Measurements from ENCODE around the gene SIN3B.
"Not testable (repeated sequence)": the region's sequence is repeated elsewhere in the genome, so short reads cannot be mapped to it uniquely, and the experiment has no call there.

SIN3B gene

GRCh38 chr19:16874250-16874977 lies 45.2 kb downstream of the SIN3B start (continued):
- TF ChIP-seq ZNF19 (tag by site-specific recombination; IDR thresholded peaks at IDR 0.05; ENCODE audit: low read depth), result no peak
- TF ChIP-seq, protein P1, sequence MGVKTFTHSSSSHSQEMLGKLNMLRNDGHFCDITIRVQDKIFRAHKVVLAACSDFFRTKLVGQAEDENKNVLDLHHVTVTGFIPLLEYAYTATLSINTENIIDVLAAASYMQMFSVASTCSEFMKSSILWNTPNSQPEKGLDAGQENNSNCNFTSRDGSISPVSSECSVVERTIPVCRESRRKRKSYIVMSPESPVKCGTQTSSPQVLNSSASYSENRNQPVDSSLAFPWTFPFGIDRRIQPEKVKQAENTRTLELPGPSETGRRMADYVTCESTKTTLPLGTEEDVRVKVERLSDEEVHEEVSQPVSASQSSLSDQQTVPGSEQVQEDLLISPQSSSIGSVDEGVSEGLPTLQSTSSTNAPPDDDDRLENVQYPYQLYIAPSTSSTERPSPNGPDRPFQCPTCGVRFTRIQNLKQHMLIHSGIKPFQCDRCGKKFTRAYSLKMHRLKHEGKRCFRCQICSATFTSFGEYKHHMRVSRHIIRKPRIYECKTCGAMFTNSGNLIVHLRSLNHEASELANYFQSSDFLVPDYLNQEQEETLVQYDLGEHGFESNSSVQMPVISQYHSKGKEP (tag by site-specific recombination; IDR thresholded peaks at IDR 0.05), result no peak
- TF ChIP-seq ZNF302 (tag by site-specific recombination; IDR thresholded peaks at IDR 0.05; ENCODE audit: low read depth), result no peak
- peak; percentile 80 for TF ChIP-seq ZBTB17 (tag by site-specific recombination; IDR thresholded peaks at IDR 0.05)
- no peak for TF ChIP-seq ZNF768 (tag by site-specific recombination; IDR thresholded peaks at IDR 0.05)
- TF ChIP-seq GFI1B (tag by site-specific recombination; IDR thresholded peaks at IDR 0.05), result no peak

- H3K9me3 ChIP-seq (ENCODE audit: control insufficient read depth, insufficient read depth, low read depth, low read length); H3K27ac ChIP-seq (ENCODE audit: extremely low read depth, low read depth, low read length); POLR2A ChIA-PET; H3K4me1 ChIP-seq (ENCODE audit: control insufficient read depth, insufficient read depth, low read length); CTCF ChIA-PET; H3K4me3 ChIP-seq (ENCODE audit: low read depth, low read length): not testable (repeated sequence)
- peaks cover 5 to 79% of the 10 kb centered on the region in 2 experiments; a peak in 2 of 3 replicates for H3K36me3 ChIP-seq (ENCODE audit: control insufficient read depth in 2 of 2, insufficient read depth in 1 of 2, low read length in 2 of 2)
- peak; percentile 7; the same call in 1 of the 2 replicates for TF ChIP-seq ZBTB17 (tag by site-specific recombination; IDR thresholded peaks at IDR 0.05)
Observed at GRCh38 chr19:16874978-16875299, 45.7 kb downstream of the SIN3B start.

DNA sequence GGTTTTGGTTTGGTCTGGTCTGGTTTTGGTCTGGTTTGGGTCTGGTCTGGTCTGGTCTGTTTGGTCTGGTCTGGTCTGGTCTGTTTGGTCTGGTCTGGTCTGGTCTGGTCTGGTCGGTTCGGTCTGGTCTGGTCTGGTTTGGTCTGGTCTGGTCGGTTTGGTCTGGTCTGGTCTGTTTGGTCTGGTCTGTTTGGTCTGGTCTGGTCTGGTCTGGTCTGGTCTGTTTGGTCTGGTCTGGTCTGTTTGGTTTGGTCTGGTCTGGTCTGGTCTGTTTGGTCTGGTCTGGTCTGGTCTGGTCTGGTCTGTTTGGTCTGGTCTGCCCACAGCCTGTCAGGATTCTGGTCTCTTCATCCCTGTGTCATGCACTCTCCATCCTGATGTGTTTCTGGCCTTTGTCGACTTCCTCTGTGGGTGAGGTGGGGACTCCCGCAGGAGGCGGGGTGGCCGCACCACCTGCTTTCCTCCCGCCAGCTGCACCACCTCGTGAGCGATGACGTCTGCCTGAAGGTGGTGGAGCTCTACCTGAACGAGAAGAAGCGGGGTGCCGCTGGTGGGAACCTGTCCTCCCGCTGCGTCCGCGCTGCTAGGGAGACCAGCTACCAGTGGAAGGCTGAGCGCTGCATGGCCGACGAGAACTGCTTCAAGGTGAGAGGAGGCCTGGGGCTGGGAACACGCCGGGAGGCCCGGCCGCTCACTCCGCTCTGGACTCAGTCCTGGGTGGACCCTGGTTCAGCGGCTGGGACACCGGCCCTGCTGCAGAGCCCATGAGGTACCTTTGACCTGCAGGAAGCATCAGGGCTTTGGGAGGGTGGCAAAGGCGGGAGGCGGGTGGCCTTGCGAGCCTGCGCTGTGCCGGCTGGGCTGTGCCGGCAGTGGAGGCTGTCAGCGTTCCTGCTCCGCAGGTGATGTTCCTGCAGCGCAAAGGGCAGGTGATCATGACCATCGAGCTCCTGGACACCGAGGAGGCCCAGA lies 46.7 kb downstream of the SIN3B start:
- TF ChIP-seq ZBTB17 (tag by site-specific recombination; IDR thresholded peaks at IDR 0.05), result peak; percentile 98
- no peak for TF ChIP-seq ZNF350 (tag by site-specific recombination; IDR thresholded peaks at IDR 0.05)
- no peak for TF ChIP-seq ZBTB26 (tag by site-specific recombination; optimal IDR thresholded peaks at IDR 0.05)
- TF ChIP-seq EGR2 (tag by site-specific recombination; IDR thresholded peaks at IDR 0.05; ENCODE audit: low read depth), result no peak
- Histone ChIP-seq H3K36me3 (ENCODE audit: control insufficient read depth in 2 of 2, insufficient read depth in 1 of 2, low read length in 2 of 2) (peaks cover 5 to 79% of the 10 kb centered on the region in 2 experiments; a peak in 2 of 3 replicates), H3K27ac (ENCODE audit: extremely low read depth, low read depth, low read length) (no peak overlapping the region), H3K4me3 (ENCODE audit: low read depth, low read length) (no peak overlapping the region), H3K4me1 (ENCODE audit: control insufficient read depth, insufficient read depth, low read length) (no peaks in the 10 kb centered on the region), H3K9me3 (ENCODE audit: control insufficient read depth, insufficient read depth, low read depth, low read length) (no peaks in the 10 kb centered on the region)
- CTCF ChIA-PET, result no interaction called here
- POLR2A ChIA-PET, result no interaction called here

DNA sequence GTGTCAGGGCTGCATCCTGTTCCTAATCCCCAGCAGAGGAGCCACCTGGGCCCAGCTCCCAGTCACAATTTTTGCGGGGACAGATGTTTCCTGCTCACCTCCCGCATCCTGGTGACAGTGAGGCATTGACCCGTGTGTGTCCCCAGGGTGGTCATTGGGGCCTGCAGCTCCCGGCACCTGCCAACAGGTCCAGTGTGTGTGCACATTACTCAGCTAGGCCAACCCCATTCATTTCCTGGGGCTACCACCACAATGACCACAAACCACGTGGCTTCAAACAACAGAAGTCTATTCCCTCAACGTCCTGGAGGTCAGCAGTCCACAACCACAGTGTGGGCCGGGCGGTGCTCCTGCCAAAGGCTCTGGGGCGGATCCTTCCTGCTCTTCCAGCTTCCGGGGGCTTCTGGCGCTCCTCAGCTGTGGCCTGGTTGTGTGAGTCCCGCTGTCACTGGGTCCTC lies 47.7 kb downstream of the SIN3B start:
- no peak for TF ChIP-seq ZNF157 (tag by site-specific recombination; IDR thresholded peaks at IDR 0.05)
- Histone ChIP-seq H3K4me3 (ENCODE audit: low read depth, low read length) (no peak overlapping the region), H3K36me3 (ENCODE audit: control insufficient read depth in 2 of 2, insufficient read depth in 1 of 2, low read length in 2 of 2) (peaks cover 0 to 68% of the 10 kb centered on the region in 2 experiments; a peak in 2 of 3 replicates), H3K27ac (ENCODE audit: extremely low read depth, low read depth, low read length) (no peak overlapping the region), H3K4me1 (ENCODE audit: control insufficient read depth, insufficient read depth, low read length) (no peaks in the 10 kb centered on the region), H3K9me3 (ENCODE audit: control insufficient read depth, insufficient read depth, low read depth, low read length) (no peaks in the 10 kb centered on the region)
- ChIA-PET CTCF (no interaction called here), POLR2A (no interaction called here)

- Histone ChIP-seq H3K9me3 (ENCODE audit: control insufficient read depth, insufficient read depth, low read depth, low read length) (no peaks in the 10 kb centered on the region), H3K4me1 (ENCODE audit: control insufficient read depth, insufficient read depth, low read length) (no peaks in the 10 kb centered on the region), H3K4me3 (ENCODE audit: low read depth, low read length) (no peak overlapping the region), H3K27ac (ENCODE audit: extremely low read depth, low read depth, low read length) (no peak overlapping the region), H3K36me3 (ENCODE audit: control insufficient read depth in 2 of 2, insufficient read depth in 1 of 2, low read length in 2 of 2) (peaks cover 0 to 64% of the 10 kb centered on the region in 2 experiments; a peak in 2 of 3 replicates)
- POLR2A ChIA-PET, result no interaction called here
- CTCF ChIA-PET, result no interaction called here
- no peak for TF ChIP-seq ZNF776 (tag by site-specific recombination; IDR thresholded peaks at IDR 0.05; ENCODE audit: borderline replicate concordance)
- no peak for TF ChIP-seq ZNF530 (tag by site-specific recombination; IDR thresholded peaks at IDR 0.05; ENCODE audit: low read depth)
- TF ChIP-seq ZNF366 (tag by site-specific recombination; conservative IDR thresholded peaks at IDR 0.05), result no peak
Observed at GRCh38 chr19:16877581-16877980, 48.4 kb downstream of the SIN3B start.
